Activated naive CD8-positive, alpha-beta T cell treated with anti-CD3 and anti-CD28 coated beads, Interleukin-2, amount 50 U/mL, for 24 hours (primary cell): ENCODE results near the gene SERTM2.
"Not testable (repeated sequence)": the region's sequence is repeated elsewhere in the genome, so short reads cannot be mapped to it uniquely, and the experiment has no call there.

ENCODE experiments used
- ATAC-seq: fragments of 150-1000 bp; cut with Tn5 transposase; one replicate; pipeline ENCODE4 v1.10.0; 2021
- DNase-seq: peaks from one replicate; pipeline ENCODE4 v3.0.0; 2021
- H3K27ac Mint-ChIP-seq: one replicate; pipeline ENCODE4 v1.8.0; 2021; ENCODE audit warnings: mild to moderate bottlenecking, mixed read lengths
- H3K27me3 Mint-ChIP-seq: one replicate; pipeline ENCODE4 v1.8.0; 2021; ENCODE audit warnings: mixed read lengths
- H3K36me3 Mint-ChIP-seq: one replicate; pipeline ENCODE4 v1.8.0; 2021; ENCODE audit warnings: low read depth, mixed read lengths
- H3K4me1 Mint-ChIP-seq: one replicate; pipeline ENCODE4 v1.8.0; 2021; ENCODE audit warnings: mixed read lengths
- H3K4me3 Mint-ChIP-seq: one replicate; pipeline ENCODE4 v1.8.0; 2021; ENCODE audit warnings: mild to moderate bottlenecking, moderate library complexity, mixed read lengths
- H3K9me3 Mint-ChIP-seq: one replicate; pipeline ENCODE4 v1.8.0; 2021; ENCODE audit warnings: mixed read lengths

SERTM2 gene

GRCh38 chrX:111515298-111515697, 3.9 kb downstream of the SERTM2 start:
- H3K9me3 Mint-ChIP-seq: no peaks in the 10 kb centered on the region
- H3K27me3 Mint-ChIP-seq: no peaks in the 10 kb centered on the region
- no peak overlapping the region for H3K4me3 Mint-ChIP-seq
- H3K27ac Mint-ChIP-seq: no peak overlapping the region
- DNase-seq (no peak), ATAC-seq (no peak)
- no peaks in the 10 kb centered on the region for H3K4me1 Mint-ChIP-seq
- H3K36me3 Mint-ChIP-seq: no peaks in the 10 kb centered on the region

- Mint-ChIP-seq H3K27ac (no peak overlapping the region), H3K4me3 (no peak overlapping the region), H3K27me3 (no peaks in the 10 kb centered on the region), H3K4me1 (no peaks in the 10 kb centered on the region), H3K9me3 (no peaks in the 10 kb centered on the region), H3K36me3 (no peaks in the 10 kb centered on the region)
- ATAC-seq (no peak), DNase-seq (no peak)
Measured at GRCh38 chrX:111518667-111519066, 7.2 kb downstream of the SERTM2 start.

- Mint-ChIP-seq H3K4me3 (no peak overlapping the region), H3K4me1 (no peaks in the 10 kb centered on the region), H3K27me3 (no peaks in the 10 kb centered on the region), H3K9me3 (no peaks in the 10 kb centered on the region), H3K27ac (no peak overlapping the region), H3K36me3 (no peaks in the 10 kb centered on the region)
- DNase-seq (no peak), ATAC-seq (no peak)
Measured at GRCh38 chrX:111519215-111519614, 7.8 kb downstream of the SERTM2 start.

- H3K36me3 Mint-ChIP-seq: no peaks in the 10 kb centered on the region
- DNase-seq (no peak), ATAC-seq (no peak)
- H3K9me3 Mint-ChIP-seq: no peaks in the 10 kb centered on the region
- H3K27me3 Mint-ChIP-seq: no peaks in the 10 kb centered on the region
- no peak overlapping the region for H3K4me3 Mint-ChIP-seq
- no peak overlapping the region for H3K27ac Mint-ChIP-seq
- H3K4me1 Mint-ChIP-seq: no peaks in the 10 kb centered on the region
Measured at GRCh38 chrX:111520506-111520905, 9.1 kb downstream of the SERTM2 start.

- Mint-ChIP-seq H3K36me3 (no peaks in the 10 kb centered on the region), H3K27me3 (no peaks in the 10 kb centered on the region), H3K4me1 (no peaks in the 10 kb centered on the region), H3K4me3 (no peak overlapping the region), H3K27ac (no peak overlapping the region), H3K9me3 (no peaks in the 10 kb centered on the region)
- DNase-seq (no peak), ATAC-seq (no peak)
Measured at GRCh38 chrX:111521169-111521568, 9.7 kb downstream of the SERTM2 start.

- Mint-ChIP-seq H3K9me3 (no peaks in the 10 kb centered on the region), H3K4me3 (no peak overlapping the region), H3K27ac (no peak overlapping the region), H3K36me3 (no peaks in the 10 kb centered on the region), H3K4me1 (no peaks in the 10 kb centered on the region), H3K27me3 (no peaks in the 10 kb centered on the region)
- ATAC-seq (no peak), DNase-seq (no peak)
Measured at GRCh38 chrX:111543212-111543741, 31.8 kb downstream of the SERTM2 start.

- DNase-seq, H3K36me3 Mint-ChIP-seq, H3K4me1 Mint-ChIP-seq, H3K4me3 Mint-ChIP-seq, H3K27ac Mint-ChIP-seq, H3K27me3 Mint-ChIP-seq, H3K9me3 Mint-ChIP-seq, ATAC-seq: not testable (repeated sequence)
Measured at GRCh38 chrX:111549235-111549634, 37.8 kb downstream of the SERTM2 start.

- H3K36me3 Mint-ChIP-seq: no peaks in the 10 kb centered on the region
- no peaks in the 10 kb centered on the region for H3K9me3 Mint-ChIP-seq
- no peak overlapping the region for H3K4me3 Mint-ChIP-seq
- DNase-seq: no peak
- ATAC-seq: no peak
- no peaks in the 10 kb centered on the region for H3K27me3 Mint-ChIP-seq
- no peak overlapping the region for H3K27ac Mint-ChIP-seq
- H3K4me1 Mint-ChIP-seq: no peaks in the 10 kb centered on the region
Measured at GRCh38 chrX:111555406-111555958, 44.0 kb downstream of the SERTM2 start.

- no peak overlapping the region for H3K27ac Mint-ChIP-seq
- DNase-seq (no peak), ATAC-seq (no peak)
- no peaks in the 10 kb centered on the region for H3K4me1 Mint-ChIP-seq
- no peaks in the 10 kb centered on the region for H3K36me3 Mint-ChIP-seq
- H3K27me3 Mint-ChIP-seq: no peaks in the 10 kb centered on the region
- H3K4me3 Mint-ChIP-seq: no peak overlapping the region
- no peaks in the 10 kb centered on the region for H3K9me3 Mint-ChIP-seq
Measured at GRCh38 chrX:111560801-111561200, 49.4 kb downstream of the SERTM2 start.

- no peak for ATAC-seq
- no peak overlapping the region for H3K4me3 Mint-ChIP-seq
- H3K27ac Mint-ChIP-seq: no peak overlapping the region
- no peaks in the 10 kb centered on the region for H3K36me3 Mint-ChIP-seq
- H3K27me3 Mint-ChIP-seq: no peaks in the 10 kb centered on the region
- H3K4me1 Mint-ChIP-seq: no peaks in the 10 kb centered on the region
- DNase-seq: no peak
- H3K9me3 Mint-ChIP-seq: no peaks in the 10 kb centered on the region
Measured at GRCh38 chrX:111561851-111562250, 50.4 kb downstream of the SERTM2 start.

- Mint-ChIP-seq H3K4me1 (no peaks in the 10 kb centered on the region), H3K4me3 (no peak overlapping the region), H3K27me3 (no peaks in the 10 kb centered on the region), H3K27ac (no peak overlapping the region), H3K36me3 (no peaks in the 10 kb centered on the region), H3K9me3 (no peaks in the 10 kb centered on the region)
- no peak for DNase-seq
- ATAC-seq: no peak
Measured at GRCh38 chrX:111567542-111568255, 56.3 kb downstream of the SERTM2 start.

GRCh38 chrX:111568354-111568753, 56.9 kb downstream of the SERTM2 start:
- no peaks in the 10 kb centered on the region for H3K9me3 Mint-ChIP-seq
- DNase-seq: no peak
- no peak overlapping the region for H3K4me3 Mint-ChIP-seq
- no peaks in the 10 kb centered on the region for H3K4me1 Mint-ChIP-seq
- no peak overlapping the region for H3K27ac Mint-ChIP-seq
- H3K36me3 Mint-ChIP-seq: no peaks in the 10 kb centered on the region
- no peak for ATAC-seq
- H3K27me3 Mint-ChIP-seq: no peaks in the 10 kb centered on the region

- no peaks in the 10 kb centered on the region for H3K27me3 Mint-ChIP-seq
- no peaks in the 10 kb centered on the region for H3K9me3 Mint-ChIP-seq
- ATAC-seq: no peak
- H3K4me3 Mint-ChIP-seq: no peak overlapping the region
- no peaks in the 10 kb centered on the region for H3K4me1 Mint-ChIP-seq
- H3K27ac Mint-ChIP-seq: no peak overlapping the region
- no peaks in the 10 kb centered on the region for H3K36me3 Mint-ChIP-seq
- DNase-seq: no peak
Measured at GRCh38 chrX:111568817-111569216, 57.4 kb downstream of the SERTM2 start.
